ENCODE results near the gene LPP.
"Not testable (repeated sequence)": the region's sequence is repeated elsewhere in the genome, so short reads cannot be mapped to it uniquely, and the experiment has no call there.

LPP gene

GRCh38 chr3:188602111-188602510 lies 448.2 kb downstream of the LPP start:
- Histone ChIP-seq H3K4me3 (ENCODE audit: insufficient read depth, low read depth, low read length, poor library complexity, severe bottlenecking) (no peak overlapping the region), H3K27me3 (replicated peaks; ENCODE audit: control insufficient read depth, insufficient read depth, low read length, poor library complexity, severe bottlenecking) (no peaks in the 10 kb centered on the region), H3K36me3 (ENCODE audit: control insufficient read depth, insufficient read depth, low read length) (no peaks in the 10 kb centered on the region), H3K27ac (ENCODE audit: insufficient read depth, low read length, poor library complexity, severe bottlenecking) (no peak overlapping the region), H3K9me3 (ENCODE audit: control insufficient read depth, low read length) (no peaks in the 10 kb centered on the region), H3K4me1 (ENCODE audit: control insufficient read depth, insufficient read depth, low read length, poor library complexity, severe bottlenecking) (no peaks in the 10 kb centered on the region)
- no peak for DNase-seq

GRCh38 chr3:188602620-188603019 lies 448.7 kb downstream of the LPP start:
- Histone ChIP-seq H3K27me3 (replicated peaks; ENCODE audit: control insufficient read depth, insufficient read depth, low read length, poor library complexity, severe bottlenecking) (no peaks in the 10 kb centered on the region), H3K27ac (ENCODE audit: insufficient read depth, low read length, poor library complexity, severe bottlenecking) (no peak overlapping the region), H3K9me3 (ENCODE audit: control insufficient read depth, low read length) (no peaks in the 10 kb centered on the region), H3K36me3 (ENCODE audit: control insufficient read depth, insufficient read depth, low read length) (no peaks in the 10 kb centered on the region), H3K4me3 (ENCODE audit: insufficient read depth, low read depth, low read length, poor library complexity, severe bottlenecking) (no peak overlapping the region), H3K4me1 (ENCODE audit: control insufficient read depth, insufficient read depth, low read length, poor library complexity, severe bottlenecking) (no peaks in the 10 kb centered on the region)
- DNase-seq = no peak

- no peaks in the 10 kb centered on the region for H3K9me3 ChIP-seq (ENCODE audit: control insufficient read depth, low read length)
- H3K4me1 ChIP-seq (ENCODE audit: control insufficient read depth, insufficient read depth, low read length, poor library complexity, severe bottlenecking) = no peaks in the 10 kb centered on the region
- H3K4me3 ChIP-seq (ENCODE audit: insufficient read depth, low read depth, low read length, poor library complexity, severe bottlenecking) = no peak overlapping the region
- no peak for DNase-seq
- H3K27ac ChIP-seq (ENCODE audit: insufficient read depth, low read length, poor library complexity, severe bottlenecking) = no peak overlapping the region
- H3K36me3 ChIP-seq (ENCODE audit: control insufficient read depth, insufficient read depth, low read length) = peaks cover 11% of the 10 kb centered on the region
- no peaks in the 10 kb centered on the region for H3K27me3 ChIP-seq (replicated peaks; ENCODE audit: control insufficient read depth, insufficient read depth, low read length, poor library complexity, severe bottlenecking)
These were observed 450.7 kb downstream of the LPP start for GRCh38 chr3:188604651-188605050.

GRCh38 chr3:188605231-188605630 lies 451.3 kb downstream of the LPP start:
- Histone ChIP-seq H3K27me3 (replicated peaks; ENCODE audit: control insufficient read depth, insufficient read depth, low read length, poor library complexity, severe bottlenecking) (no peaks in the 10 kb centered on the region), H3K27ac (ENCODE audit: insufficient read depth, low read length, poor library complexity, severe bottlenecking) (no peak overlapping the region), H3K9me3 (ENCODE audit: control insufficient read depth, low read length) (no peaks in the 10 kb centered on the region), H3K4me1 (ENCODE audit: control insufficient read depth, insufficient read depth, low read length, poor library complexity, severe bottlenecking) (no peaks in the 10 kb centered on the region), H3K36me3 (ENCODE audit: control insufficient read depth, insufficient read depth, low read length) (peaks cover 13% of the 10 kb centered on the region), H3K4me3 (ENCODE audit: insufficient read depth, low read depth, low read length, poor library complexity, severe bottlenecking) (no peak overlapping the region)
- no peak for DNase-seq

- Histone ChIP-seq H3K27me3 (replicated peaks; ENCODE audit: control insufficient read depth, insufficient read depth, low read length, poor library complexity, severe bottlenecking) (no peaks in the 10 kb centered on the region), H3K36me3 (ENCODE audit: control insufficient read depth, insufficient read depth, low read length) (peaks cover 13% of the 10 kb centered on the region), H3K4me3 (ENCODE audit: insufficient read depth, low read depth, low read length, poor library complexity, severe bottlenecking) (no peak overlapping the region), H3K9me3 (ENCODE audit: control insufficient read depth, low read length) (no peaks in the 10 kb centered on the region), H3K27ac (ENCODE audit: insufficient read depth, low read length, poor library complexity, severe bottlenecking) (no peak overlapping the region), H3K4me1 (ENCODE audit: control insufficient read depth, insufficient read depth, low read length, poor library complexity, severe bottlenecking) (no peaks in the 10 kb centered on the region)
- DNase-seq = no peak
These were observed 451.9 kb downstream of the LPP start for GRCh38 chr3:188605905-188606304.

GRCh38 chr3:188607805-188608315 lies 453.9 kb downstream of the LPP start:
- H3K36me3 ChIP-seq (ENCODE audit: control insufficient read depth, insufficient read depth, low read length) = peaks cover 13% of the 10 kb centered on the region
- no peaks in the 10 kb centered on the region for H3K4me1 ChIP-seq (ENCODE audit: control insufficient read depth, insufficient read depth, low read length, poor library complexity, severe bottlenecking)
- no peak for DNase-seq
- H3K9me3 ChIP-seq (ENCODE audit: control insufficient read depth, low read length) = no peaks in the 10 kb centered on the region
- no peaks in the 10 kb centered on the region for H3K27me3 ChIP-seq (replicated peaks; ENCODE audit: control insufficient read depth, insufficient read depth, low read length, poor library complexity, severe bottlenecking)
- H3K4me3 ChIP-seq (ENCODE audit: insufficient read depth, low read depth, low read length, poor library complexity, severe bottlenecking) = no peak overlapping the region
- H3K27ac ChIP-seq (ENCODE audit: insufficient read depth, low read length, poor library complexity, severe bottlenecking) = no peak overlapping the region

GRCh38 chr3:188608401-188608800 lies 454.4 kb downstream of the LPP start:
- DNase-seq = no peak
- no peaks in the 10 kb centered on the region for H3K4me1 ChIP-seq (ENCODE audit: control insufficient read depth, insufficient read depth, low read length, poor library complexity, severe bottlenecking)
- no peak overlapping the region for H3K27ac ChIP-seq (ENCODE audit: insufficient read depth, low read length, poor library complexity, severe bottlenecking)
- H3K4me3 ChIP-seq (ENCODE audit: insufficient read depth, low read depth, low read length, poor library complexity, severe bottlenecking) = no peak overlapping the region
- H3K36me3 ChIP-seq (ENCODE audit: control insufficient read depth, insufficient read depth, low read length) = peaks cover 13% of the 10 kb centered on the region
- no peaks in the 10 kb centered on the region for H3K9me3 ChIP-seq (ENCODE audit: control insufficient read depth, low read length)
- no peaks in the 10 kb centered on the region for H3K27me3 ChIP-seq (replicated peaks; ENCODE audit: control insufficient read depth, insufficient read depth, low read length, poor library complexity, severe bottlenecking)

GRCh38 chr3:188613721-188614120 lies 459.8 kb downstream of the LPP start:
- not testable (repeated sequence) for H3K27me3 ChIP-seq (replicated peaks; ENCODE audit: control insufficient read depth, insufficient read depth, low read length, poor library complexity, severe bottlenecking); DNase-seq; H3K9me3 ChIP-seq (ENCODE audit: control insufficient read depth, low read length); H3K27ac ChIP-seq (ENCODE audit: insufficient read depth, low read length, poor library complexity, severe bottlenecking); H3K4me3 ChIP-seq (ENCODE audit: insufficient read depth, low read depth, low read length, poor library complexity, severe bottlenecking); H3K4me1 ChIP-seq (ENCODE audit: control insufficient read depth, insufficient read depth, low read length, poor library complexity, severe bottlenecking)
- peaks cover 12% of the 10 kb centered on the region for H3K36me3 ChIP-seq (ENCODE audit: control insufficient read depth, insufficient read depth, low read length)

- no peak for DNase-seq
- Histone ChIP-seq H3K9me3 (ENCODE audit: control insufficient read depth, low read length) (no peaks in the 10 kb centered on the region), H3K4me1 (ENCODE audit: control insufficient read depth, insufficient read depth, low read length, poor library complexity, severe bottlenecking) (no peaks in the 10 kb centered on the region), H3K4me3 (ENCODE audit: insufficient read depth, low read depth, low read length, poor library complexity, severe bottlenecking) (no peak overlapping the region), H3K36me3 (ENCODE audit: control insufficient read depth, insufficient read depth, low read length) (no peaks in the 10 kb centered on the region), H3K27ac (ENCODE audit: insufficient read depth, low read length, poor library complexity, severe bottlenecking) (no peak overlapping the region), H3K27me3 (replicated peaks; ENCODE audit: control insufficient read depth, insufficient read depth, low read length, poor library complexity, severe bottlenecking) (no peaks in the 10 kb centered on the region)
These were observed 463.3 kb downstream of the LPP start for GRCh38 chr3:188617270-188617669.

GRCh38 chr3:188617988-188618701 lies 464.2 kb downstream of the LPP start:
- DNase-seq = no peak
- no peaks in the 10 kb centered on the region for H3K9me3 ChIP-seq (ENCODE audit: control insufficient read depth, low read length)
- no peaks in the 10 kb centered on the region for H3K4me1 ChIP-seq (ENCODE audit: control insufficient read depth, insufficient read depth, low read length, poor library complexity, severe bottlenecking)
- no peak overlapping the region for H3K27ac ChIP-seq (ENCODE audit: insufficient read depth, low read length, poor library complexity, severe bottlenecking)
- no peak overlapping the region for H3K4me3 ChIP-seq (ENCODE audit: insufficient read depth, low read depth, low read length, poor library complexity, severe bottlenecking)
- no peaks in the 10 kb centered on the region for H3K27me3 ChIP-seq (replicated peaks; ENCODE audit: control insufficient read depth, insufficient read depth, low read length, poor library complexity, severe bottlenecking)
- H3K36me3 ChIP-seq (ENCODE audit: control insufficient read depth, insufficient read depth, low read length) = no peaks in the 10 kb centered on the region
